Neuronal stem cell (in vitro differentiated cells): ENCODE data around the gene SLC19A1.

Experiments used
- DNase-seq: peaks from one replicate; pipeline ENCODE4 v3.0.0-alpha.2; 2013; ENCODE audit warnings: low spot score
- H2AFZ ChIP-seq: one replicate; pipeline ENCODE4 v1.6.1; 2013; ENCODE audit warnings: mild to moderate bottlenecking, low read length, inconsistent platforms
- H2AK5ac ChIP-seq: 2 replicates; pipeline ENCODE4 v1.6.1; 2013; ENCODE audit warnings: low read depth, mild to moderate bottlenecking, inconsistent platforms, low read length, moderate library complexity, mixed read lengths
- H2BK120ac ChIP-seq: 2 replicates; pipeline ENCODE4 v1.6.1; 2013; ENCODE audit warnings: low read depth, mild to moderate bottlenecking, inconsistent platforms, low read length, moderate library complexity, mixed read lengths
- H2BK12ac ChIP-seq: one replicate; pipeline ENCODE4 v1.6.1; 2013; ENCODE audit warnings: low read length, inconsistent platforms
- H2BK15ac ChIP-seq: 2 replicates; pipeline ENCODE4 v1.6.1; 2013; ENCODE audit warnings: mild to moderate bottlenecking, low read length, inconsistent platforms, mixed read lengths
- H2BK5ac ChIP-seq: one replicate; pipeline ENCODE4 v1.6.1; 2013; ENCODE audit warnings: inconsistent platforms, mild to moderate bottlenecking, low read length, moderate library complexity
- H3K14ac ChIP-seq: one replicate; pipeline ENCODE4 v1.6.1; 2013; ENCODE audit warnings: low read length, inconsistent platforms
- H3K18ac ChIP-seq: 2 replicates; pipeline ENCODE4 v1.6.1; 2013; ENCODE audit warnings: low read length, inconsistent platforms
- H3K23ac ChIP-seq: 2 replicates; pipeline ENCODE4 v1.6.1; 2013; ENCODE audit warnings: low read depth, mild to moderate bottlenecking, mixed read lengths, low read length, inconsistent platforms; ENCODE audit not compliant: poor library complexity
- H3K27ac ChIP-seq: replicated peaks from 3 replicates; pipeline ENCODE4 v1.5.1; 2013; ENCODE audit warnings: low read length, inconsistent platforms
- H3K27me3 ChIP-seq, 3 experiments: 2 replicates each; pipeline ENCODE4 v1.6.1; 2013; ENCODE audit warnings: low read length in 3 of 3, mild to moderate bottlenecking in 2 of 3, inconsistent platforms in 1 of 3, low read depth in 1 of 3, mixed read lengths in 1 of 3, moderate library complexity in 1 of 3; ENCODE audit not compliant: control insufficient read depth in 3 of 3, insufficient read depth in 3 of 3
- H3K36me3 ChIP-seq, 2 donors: replicated peaks in 1 of 2; 2 replicates each; pipeline ENCODE4 v1.6.1; 2013; ENCODE audit warnings: low read length in 2 of 2; ENCODE audit not compliant: control insufficient read depth in 2 of 2, insufficient read depth in 2 of 2
- H3K4ac ChIP-seq: 2 replicates; pipeline ENCODE4 v1.6.1; 2013; ENCODE audit warnings: inconsistent platforms, mild to moderate bottlenecking, low read length, moderate library complexity
- H3K4me1 ChIP-seq, 2 donors: 1 replicate in 1 of 2; 2 replicates in 1 of 2; pipeline ENCODE4 v1.6.1; 2013; ENCODE audit warnings: low read length in 2 of 2, low read depth in 1 of 2; ENCODE audit not compliant: control insufficient read depth in 2 of 2, insufficient read depth in 1 of 2
- H3K4me2 ChIP-seq: one replicate; pipeline ENCODE4 v1.6.1; 2013; ENCODE audit warnings: mild to moderate bottlenecking, low read length, inconsistent platforms; ENCODE audit not compliant: insufficient read depth, poor library complexity, severe bottlenecking
- H3K4me3 ChIP-seq, 2 donors: 2 replicates each; pipeline ENCODE4 v1.5.1; 2013; ENCODE audit warnings: low read length in 2 of 2, mild to moderate bottlenecking in 2 of 2, inconsistent platforms in 1 of 2, moderate library complexity in 1 of 2
- H3K79me1 ChIP-seq: one replicate; pipeline ENCODE4 v1.6.1; 2013; ENCODE audit warnings: low read depth, mild to moderate bottlenecking, inconsistent platforms, low read length, moderate library complexity
- H3K9ac ChIP-seq: one replicate; pipeline ENCODE4 v1.6.1; 2013; ENCODE audit warnings: mild to moderate bottlenecking, low read depth, low read length, inconsistent platforms; ENCODE audit not compliant: poor library complexity
- H3K9me3 ChIP-seq, 2 donors: replicated peaks in 1 of 2; 2 replicates each; pipeline versions ENCODE3 to v1.6.1; 2013; ENCODE audit warnings: low read length in 2 of 2, mild to moderate bottlenecking in 2 of 2, inconsistent platforms in 1 of 2, low read depth in 1 of 2, mixed read lengths in 1 of 2, moderate library complexity in 1 of 2; ENCODE audit not compliant: control insufficient read depth in 2 of 2, insufficient read depth in 1 of 2
- H4K8ac ChIP-seq: one replicate; pipeline ENCODE4 v1.6.1; 2013; ENCODE audit warnings: low read depth, mild to moderate bottlenecking, inconsistent platforms, low read length, moderate library complexity
- H4K91ac ChIP-seq: one replicate; pipeline ENCODE4 v1.6.1; 2013; ENCODE audit warnings: low read length, low read depth, mild to moderate bottlenecking, inconsistent platforms; ENCODE audit not compliant: poor library complexity
- WGBS, 2 donors: extraction: QIAGEN DNeasy Blood & Tissue Kit; methylation state at CpG; one replicate each; pipeline ENCODE4 v1.1.7; 2013; ENCODE audit warnings: missing lambda C conversion rate in 2 of 2, mixed read lengths in 1 of 2; ENCODE audit not compliant: insufficient read length in 2 of 2, insufficient replicate concordance in 1 of 2; ENCODE audit errors: extremely low coverage in 2 of 2; 5-methylcytosine and 5-hydroxymethylcytosine counted together

SLC19A1 gene

GRCh38 chr21:45454926-45455673 is 87.1 kb downstream of the SLC19A1 start:
- Histone ChIP-seq H2AFZ (no peak overlapping the region), H4K8ac (no peak overlapping the region), H3K4me3 (no peak overlapping the region), H3K4me2 (no peak overlapping the region), H3K9me3 (peaks cover 1 to 8% of the 10 kb centered on the region in 2 donors), H3K4ac (no peak overlapping the region), H2BK120ac (no peak overlapping the region), H2AK5ac (no peak overlapping the region), H2BK15ac (no peak overlapping the region), H2BK12ac (no peak overlapping the region), H3K9ac (peak overlapping the region; percentile 52), H2BK5ac (no peak overlapping the region), H3K36me3 (peaks cover 0 to 2% of the 10 kb centered on the region in 2 donors), H3K27me3 (peaks cover 0 to 5% (median 0%) of the 10 kb centered on the region in 3 experiments), H3K79me1 (peaks cover 14% of the 10 kb centered on the region), H3K14ac (peak overlapping the region; percentile 21), H3K27ac (no peak overlapping the region), H3K23ac (peak overlapping the region; percentile 21), H3K18ac (peak overlapping the region; percentile 42), H3K4me1 (peaks cover 0 to 9% of the 10 kb centered on the region in 2 donors), H4K91ac (no peak overlapping the region)
- no peak for DNase-seq
- no CpG with 5 or more reads among the region's 23 CpGs for WGBS, 2 donors

- no peak overlapping the region for H4K91ac ChIP-seq
- H3K9me3 ChIP-seq: peaks cover 0 to 7% of the 10 kb centered on the region in 2 donors
- H3K36me3 ChIP-seq: peaks cover 0 to 2% of the 10 kb centered on the region in 2 donors
- peak overlapping the region; percentile 61 for H2BK5ac ChIP-seq
- no CpG with 5 or more reads among the region's 24 CpGs for WGBS, 2 donors
- peak overlapping the region; percentile 86 for H2AK5ac ChIP-seq
- H2BK15ac ChIP-seq: peak overlapping the region; percentile 1
- H3K4me3 ChIP-seq: no peak overlapping the region
- H3K4ac ChIP-seq: peak overlapping the region; percentile 61
- H4K8ac ChIP-seq: no peak overlapping the region
- H2AFZ ChIP-seq: no peak overlapping the region
- peaks cover 0 to 9% of the 10 kb centered on the region in 2 donors for H3K4me1 ChIP-seq
- no peak overlapping the region for H3K4me2 ChIP-seq
- peak overlapping the region; percentile 86 for H3K18ac ChIP-seq
- no peak overlapping the region for H3K27ac ChIP-seq
- H2BK120ac ChIP-seq: no peak overlapping the region
- peak overlapping the region; percentile 51 for H3K23ac ChIP-seq
- DNase-seq: no peak
- H3K9ac ChIP-seq: peak overlapping the region; percentile 38
- no peak overlapping the region for H2BK12ac ChIP-seq
- peaks cover 0 to 5% (median 0%) of the 10 kb centered on the region in 3 experiments for H3K27me3 ChIP-seq
- H3K14ac ChIP-seq: peak overlapping the region; percentile 91
- peaks cover 12% of the 10 kb centered on the region for H3K79me1 ChIP-seq
Measured at GRCh38 chr21:45454060-45454925, 87.9 kb downstream of the SLC19A1 start.

- no peak overlapping the region for H3K4me2 ChIP-seq
- peak overlapping the region; percentile 77 for H3K14ac ChIP-seq
- no peak overlapping the region for H3K27ac ChIP-seq
Measured at GRCh38 chr21:45453308-45453950, 88.8 kb downstream of the SLC19A1 start.

More at GRCh38 chr21:45453308-45453950, 88.8 kb downstream of the SLC19A1 start:
- Histone ChIP-seq H4K91ac (no peak overlapping the region), H2BK120ac (no peak overlapping the region), H2BK15ac (no peak overlapping the region), H4K8ac (no peak overlapping the region), H2BK5ac (peak overlapping the region; percentile 61), H3K4me1 (peaks cover 0 to 9% of the 10 kb centered on the region in 2 donors), H2AK5ac (no peak overlapping the region), H3K36me3 (peaks cover 0 to 2% of the 10 kb centered on the region in 2 donors), H3K9ac (no peak overlapping the region), H3K4ac (no peak overlapping the region), H3K27me3 (peaks cover 0 to 2% (median 0%) of the 10 kb centered on the region in 3 experiments), H3K18ac (peak overlapping the region; percentile 68), H3K9me3 (peaks cover 0 to 7% of the 10 kb centered on the region in 2 donors), H3K23ac (no peak overlapping the region), H2AFZ (no peak overlapping the region), H2BK12ac (no peak overlapping the region), H3K79me1 (peaks cover 10% of the 10 kb centered on the region), H3K4me3 (no peak overlapping the region)
- no CpG with 5 or more reads among the region's 13 CpGs for WGBS, 2 donors
- DNase-seq: no peak
